Measurements from ENCODE around the gene HSPB6.

GRCh38 chr19:35789195-35789977 lies 32.6 kb upstream of the HSPB6 start:
- TF ChIP-seq CTCF (IDR thresholded peaks at IDR 0.05 in 2 of 3, conservative IDR thresholded peaks at IDR 0.05 in 1 of 3; ENCODE audit: borderline replicate concordance in 1 of 3, insufficient read depth in 1 of 3, low read depth in 2 of 3, low read length in 2 of 3) (no peak), EZH2 (IDR thresholded peaks at IDR 0.05) (no peak), SRF (IDR thresholded peaks at IDR 0.05; ENCODE audit: low read depth) (no peak), ELF1 (IDR thresholded peaks at IDR 0.05; ENCODE audit: borderline replicate concordance, low read depth) (no peak), ZNF274 (IDR thresholded peaks at IDR 0.05; ENCODE audit: low read depth, low read length) (no peak)
